HEK293T (cell line): Measurements from ENCODE around the gene ZMYM4.

Source experiments
- ARNT ChIP-seq: fragments of 450-650 bp; IDR thresholded peaks from 2 replicates; pipeline ENCODE4 v1.6.1; 2017; ENCODE audit warnings: mild to moderate bottlenecking
- BHLHE40 ChIP-seq: fragments of 450-650 bp; IDR thresholded peaks from 2 replicates; pipeline ENCODE4 v1.6.1; 2016; ENCODE audit warnings: mild to moderate bottlenecking, moderate library complexity, borderline replicate concordance
- FOXM1 ChIP-seq: fragments of 450-650 bp; IDR thresholded peaks from 2 replicates; pipeline ENCODE4 v1.6.1; 2017; ENCODE audit warnings: mild to moderate bottlenecking, borderline replicate concordance
- SP1 ChIP-seq: fragments of 450-650 bp; IDR thresholded peaks from 2 replicates; pipeline ENCODE4 v1.6.1; 2017
- TARDBP ChIP-seq: fragments of 450-650 bp; IDR thresholded peaks from 2 replicates; pipeline ENCODE4 v1.6.1; 2016
- ZNF384 ChIP-seq: fragments of 450-650 bp; IDR thresholded peaks from 2 replicates; pipeline ENCODE4 v1.6.1; 2016

- TF ChIP-seq ZNF384 (no peak), FOXM1 (no peak; the same call in 1 of the 2 replicates), SP1 (no peak), ARNT (no peak), TARDBP (no peak), BHLHE40 (no peak)
Observed at GRCh38 chr1:35268282-35269200, at the start of gene ZMYM4.
